Retinal pigment epithelial cell (primary cell): ENCODE measurements around the gene MYBL2.

Experiments
- DNase-seq: peaks from one replicate; pipeline ENCODE4 v3.0.0-alpha.2; 2010; ENCODE audit warnings: low read depth
- H3K4me3 ChIP-seq: 2 replicates; pipeline ENCODE4 v1.5.1; 2011; ENCODE audit warnings: mild to moderate bottlenecking, low read length, control low read depth, moderate library complexity
- CTCF ChIP-seq: conservative IDR thresholded peaks from 2 replicates; pipeline ENCODE4 v1.5.1; 2011; ENCODE audit warnings: low read depth, low read length, control low read depth, inconsistent platforms

The MYBL2 gene

GRCh38 chr20:43723186-43723585 is 56.3 kb downstream of the MYBL2 start:
- DNase-seq: no peak
- no peak overlapping the region for H3K4me3 ChIP-seq
- TF ChIP-seq CTCF: no peak

- no peak for DNase-seq
- H3K4me3 ChIP-seq: no peak overlapping the region
- no peak for TF ChIP-seq CTCF
Observed at GRCh38 chr20:43723735-43724134, 56.8 kb downstream of the MYBL2 start.

- no peak overlapping the region for H3K4me3 ChIP-seq
- no peak for DNase-seq
- no peak for TF ChIP-seq CTCF
Observed at GRCh38 chr20:43724383-43724782, 57.5 kb downstream of the MYBL2 start.

GRCh38 chr20:43725666-43726065 is 58.8 kb downstream of the MYBL2 start:
- no peak overlapping the region for H3K4me3 ChIP-seq
- no peak for TF ChIP-seq CTCF
- no peak for DNase-seq

- no peak overlapping the region for H3K4me3 ChIP-seq
- DNase-seq: no peak
- no peak for TF ChIP-seq CTCF
Observed at GRCh38 chr20:43726333-43726732, 59.4 kb downstream of the MYBL2 start.

GRCh38 chr20:43726811-43727338 is 60.0 kb downstream of the MYBL2 start, which contains the start of gene GTSF1L:
GTSF1L (minus strand) TSS chr20:43727002; CDS start chr20:43726694, 308 bp downstream.
- TF ChIP-seq CTCF: no peak
- H3K4me3 ChIP-seq: no peak within 1 kb of the TSS
- DNase-seq: no peak

- no peak for DNase-seq
Observed at GRCh38 chr20:43727980-43728590, 61.2 kb downstream of the MYBL2 start.

More at GRCh38 chr20:43727980-43728590, 61.2 kb downstream of the MYBL2 start:
- H3K4me3 ChIP-seq: no peak overlapping the region
- TF ChIP-seq CTCF: no peak
